ENCODE data around the gene PTPRJ. TPM values are rescaled to one million over a fixed set of nuclear protein-coding genes. Genes with fewer than 3 reads are reported as not detected.

PTPRJ gene
- total RNA-seq, 2 donors from 2014 or later, result 26.5 to 37.4 TPM

DNA sequence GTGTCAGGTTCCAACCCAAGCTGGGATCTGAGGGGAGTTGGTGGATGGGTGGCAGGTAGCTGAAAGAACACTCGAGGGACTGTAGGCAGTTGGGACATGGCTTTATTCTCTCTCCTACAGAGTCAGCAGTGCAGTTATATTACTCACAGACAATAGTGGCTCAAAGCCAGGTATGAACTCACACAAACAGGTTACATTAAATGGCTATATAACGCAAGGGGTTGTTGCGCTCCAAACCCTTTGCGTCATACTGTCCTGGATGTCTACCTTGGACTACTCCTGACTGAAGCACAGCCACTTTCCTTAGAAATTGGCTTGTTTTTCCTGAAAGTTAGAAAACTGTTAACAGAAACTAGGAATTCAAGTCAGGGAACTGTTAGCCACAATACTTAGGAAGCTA lies 169.9 kb downstream of the PTPRJ start:
- H3K4me1 ChIP-seq (ENCODE audit: control insufficient read depth, insufficient read depth, low read length), result no peaks in the 10 kb centered on the region
- no peak overlapping the region for H3K9ac ChIP-seq (ENCODE audit: extremely low read depth, low read length, poor library complexity, severe bottlenecking)
- no peak overlapping the region for H3K27ac Mint-ChIP-seq
- no peaks in the 10 kb centered on the region for H3K27me3 ChIP-seq (ENCODE audit: control insufficient read depth, insufficient read depth, low read length, poor library complexity, severe bottlenecking)
- H3K4me3 Mint-ChIP-seq, result no peak overlapping the region
- H3K27ac ChIP-seq (ENCODE audit: low read depth, low read length), result no peak overlapping the region
- H3K4me1 Mint-ChIP-seq, result no peaks in the 10 kb centered on the region
- peaks cover 16% of the 10 kb centered on the region for H3K9me3 Mint-ChIP-seq
- no peak for TF ChIP-seq CTCF (conservative IDR thresholded peaks at IDR 0.05)
- peaks cover 70% of the 10 kb centered on the region for H3K36me3 Mint-ChIP-seq (ENCODE audit: low read depth)
- peaks cover 15% of the 10 kb centered on the region for H3K9me3 ChIP-seq (ENCODE audit: control insufficient read depth, low read length)
- no peaks in the 10 kb centered on the region for H3K27me3 Mint-ChIP-seq (ENCODE audit: insufficient read depth)
- H3K4me3 ChIP-seq (ENCODE audit: low read length), result no peak overlapping the region
- WGBS, 2 experiments (ENCODE audit: insufficient coverage in 1 of 2, insufficient read length in 1 of 2), result 94 to 100% methylated on average over 3 to 4 of the region's 4 CpGs
- no peak for DNase-seq
- peaks cover 62% of the 10 kb centered on the region for H3K36me3 ChIP-seq (ENCODE audit: control insufficient read depth, insufficient read depth, low read length)

GRCh38 chr11:48154151-48154550 lies 173.8 kb downstream of the PTPRJ start:
- DNase-seq, result no peak
- Histone ChIP-seq H3K9ac (ENCODE audit: extremely low read depth, low read length, poor library complexity, severe bottlenecking) (no peak overlapping the region), H3K4me1 (ENCODE audit: control insufficient read depth, insufficient read depth, low read length) (no peaks in the 10 kb centered on the region), H3K27me3 (ENCODE audit: control insufficient read depth, insufficient read depth, low read length, poor library complexity, severe bottlenecking) (no peaks in the 10 kb centered on the region), H3K27ac (ENCODE audit: low read depth, low read length) (no peak overlapping the region), H3K4me3 (ENCODE audit: low read length) (no peak overlapping the region), H3K9me3 (ENCODE audit: control insufficient read depth, low read length) (peaks cover 15% of the 10 kb centered on the region), H3K36me3 (ENCODE audit: control insufficient read depth, insufficient read depth, low read length) (peaks cover 59% of the 10 kb centered on the region)
- Mint-ChIP-seq H3K9me3 (peaks cover 16% of the 10 kb centered on the region), H3K27me3 (ENCODE audit: insufficient read depth) (no peaks in the 10 kb centered on the region), H3K4me3 (no peak overlapping the region), H3K4me1 (no peaks in the 10 kb centered on the region), H3K36me3 (ENCODE audit: low read depth) (peaks cover 76% of the 10 kb centered on the region), H3K27ac (no peak overlapping the region)
- TF ChIP-seq CTCF (conservative IDR thresholded peaks at IDR 0.05), result no peak
- 82 to 88% methylated on average over 2 to 3 of the region's 3 CpGs for WGBS, 2 experiments (ENCODE audit: insufficient coverage in 1 of 2, insufficient read length in 1 of 2)

- Mint-ChIP-seq H3K27me3 (ENCODE audit: insufficient read depth) (no peaks in the 10 kb centered on the region), H3K9me3 (no peaks in the 10 kb centered on the region), H3K4me3 (no peak overlapping the region), H3K36me3 (ENCODE audit: low read depth) (peaks cover 47% of the 10 kb centered on the region), H3K4me1 (no peaks in the 10 kb centered on the region), H3K27ac (no peak overlapping the region)
- WGBS, 2 experiments (ENCODE audit: insufficient coverage in 1 of 2, insufficient read length in 1 of 2), result 73 to 79% methylated on average over 3 to 6 of the region's 6 CpGs
- no peak overlapping the region for H3K27ac ChIP-seq (ENCODE audit: low read depth, low read length)
- DNase-seq, result no peak
- H3K9ac ChIP-seq (ENCODE audit: extremely low read depth, low read length, poor library complexity, severe bottlenecking), result no peak overlapping the region
- no peaks in the 10 kb centered on the region for H3K4me1 ChIP-seq (ENCODE audit: control insufficient read depth, insufficient read depth, low read length)
- no peaks in the 10 kb centered on the region for H3K27me3 ChIP-seq (ENCODE audit: control insufficient read depth, insufficient read depth, low read length, poor library complexity, severe bottlenecking)
- no peaks in the 10 kb centered on the region for H3K9me3 ChIP-seq (ENCODE audit: control insufficient read depth, low read length)
- no peak for TF ChIP-seq CTCF (conservative IDR thresholded peaks at IDR 0.05)
- no peak overlapping the region for H3K4me3 ChIP-seq (ENCODE audit: low read length)
- peaks cover 43% of the 10 kb centered on the region for H3K36me3 ChIP-seq (ENCODE audit: control insufficient read depth, insufficient read depth, low read length)
Measured at GRCh38 chr11:48161951-48162884, 181.9 kb downstream of the PTPRJ start.

All from endodermal cell (in vitro differentiated cells).